Spinal cord (tissue), 10 donors: ENCODE data around the gene C1orf216. TPM values are rescaled to one million over a fixed set of nuclear protein-coding genes. Genes with fewer than 3 reads are reported as not detected.
"Not testable (repeated sequence)": the region's sequence is repeated elsewhere in the genome, so short reads cannot be mapped to it uniquely, and the experiment has no call there.

ENCODE experiments used
- DNase-seq, 6 donors: peaks; one replicate each; pipeline versions ENCODE4 v3.0.0 to v3.0.0-alpha.2; 2013 to 2015; ENCODE audit warnings: low spot score in 6 of 6, low read depth in 4 of 6
- H3K27ac ChIP-seq: one replicate; pipeline ENCODE4 v1.5.1; 2013; ENCODE audit warnings: low read depth, low read length, control low read depth
- H3K27me3 ChIP-seq: one replicate; pipeline ENCODE4 v1.6.1; 2013; ENCODE audit warnings: low read length; ENCODE audit not compliant: control insufficient read depth, insufficient read depth
- H3K36me3 ChIP-seq: one replicate; pipeline ENCODE4 v1.6.1; 2013; ENCODE audit warnings: low read length; ENCODE audit not compliant: control insufficient read depth, insufficient read depth
- H3K4me1 ChIP-seq: one replicate; pipeline ENCODE4 v1.6.1; 2013; ENCODE audit warnings: low read length; ENCODE audit not compliant: control insufficient read depth, insufficient read depth
- H3K4me3 ChIP-seq: one replicate; pipeline ENCODE4 v1.5.1; 2013; ENCODE audit warnings: low read depth, low read length, control low read depth
- H3K9me3 ChIP-seq: one replicate; pipeline ENCODE4 v1.6.1; 2013; ENCODE audit warnings: low read length; ENCODE audit not compliant: control insufficient read depth, insufficient read depth
- WGBS: methylation state at CpG from one replicate; pipeline ENCODE4 v1.1.5; 2013; ENCODE audit warnings: missing lambda C conversion rate; ENCODE audit not compliant: insufficient coverage; 5-methylcytosine and 5-hydroxymethylcytosine counted together
- polyA plus RNA-seq, 2 donors: library from polyadenylated mRNA; unstranded; fragments of 120-200 nt; gene quantifications; one replicate each; pipeline ENCODE4 v1.2.1, GENCODE V29; 2013; ENCODE audit not compliant: insufficient read length in 2 of 2
- total RNA-seq, 2 donors: library from RNA; depleted of rRNA in 1 of 2; stranded (reverse); fragments of 120-200 nt in 1 of 2; fragments of >200 nt in 1 of 2; gene quantifications; one replicate each; pipeline versions ENCODE4 v1.2.3 to v1.2.4, GENCODE V29; 2013 to 2014
- donor health status: healthy.

The C1orf216 gene
- total and polyA plus RNA-seq, 4 donors: 24.0 to 67.0 (median 56.1) TPM

GRCh38 chr1:35707601-35708440 is 10.9 kb downstream of the C1orf216 start:
- under 1% methylated on average over 68 of the region's 76 CpGs for WGBS
- Histone ChIP-seq H3K27ac (no peak overlapping the region), H3K27me3 (no peaks in the 10 kb centered on the region), H3K36me3 (peaks cover 3% of the 10 kb centered on the region), H3K9me3 (no peaks in the 10 kb centered on the region), H3K4me3 (peak overlapping the region; percentile 47), H3K4me1 (peaks cover 16% of the 10 kb centered on the region)
- peak in 2 of 6 donors; percentile 80 for DNase-seq

- peak in 1 of 6 donors; percentile 29 for DNase-seq
- Histone ChIP-seq H3K4me3 (peak overlapping the region; percentile 29), H3K9me3 (no peaks in the 10 kb centered on the region), H3K27ac (no peak overlapping the region), H3K27me3 (peaks cover 6% of the 10 kb centered on the region), H3K36me3 (peaks cover 3% of the 10 kb centered on the region), H3K4me1 (peaks cover 16% of the 10 kb centered on the region)
- 42% methylated on average over 25 of the region's 29 CpGs for WGBS
These were observed 11.7 kb downstream of the C1orf216 start for GRCh38 chr1:35706846-35707600.

- DNase-seq: peak in 1 of 6 donors; percentile 34
- H3K36me3 ChIP-seq: no peaks in the 10 kb centered on the region
- no peak overlapping the region for H3K4me3 ChIP-seq
- WGBS: 20% methylated on average over 2 of the region's 7 CpGs
- H3K9me3 ChIP-seq: no peaks in the 10 kb centered on the region
- peaks cover 11% of the 10 kb centered on the region for H3K4me1 ChIP-seq
- H3K27me3 ChIP-seq: peaks cover 20% of the 10 kb centered on the region
- H3K27ac ChIP-seq: no peak overlapping the region
These were observed 16.2 kb downstream of the C1orf216 start for GRCh38 chr1:35702508-35702907.

DNA sequence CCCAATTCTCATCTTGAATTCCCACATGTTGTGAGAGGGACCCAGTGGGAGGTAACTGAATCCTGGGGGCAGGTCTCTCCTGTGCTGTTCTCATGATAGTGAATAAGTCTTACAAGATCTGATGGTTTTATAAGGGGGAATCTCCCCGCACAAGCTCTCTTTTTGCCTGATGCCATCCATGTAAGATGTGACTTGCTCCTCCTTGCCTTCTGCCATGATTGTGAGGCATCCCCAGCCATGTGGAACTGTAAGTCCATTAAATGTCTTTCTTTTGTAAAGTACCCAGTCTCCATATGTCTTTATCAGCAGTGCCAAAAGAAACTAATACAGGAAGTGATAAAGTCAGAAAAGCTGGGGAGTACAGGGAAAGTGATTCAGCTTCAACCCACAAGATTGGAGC is 19.5 kb downstream of the C1orf216 start:
- DNase-seq, H3K4me1 ChIP-seq, H3K4me3 ChIP-seq, H3K27ac ChIP-seq, H3K36me3 ChIP-seq, H3K9me3 ChIP-seq: not testable (repeated sequence)
- H3K27me3 ChIP-seq: peaks cover 20% of the 10 kb centered on the region
- 100% methylated on average over 1 of the region's 1 CpG for WGBS

DNA sequence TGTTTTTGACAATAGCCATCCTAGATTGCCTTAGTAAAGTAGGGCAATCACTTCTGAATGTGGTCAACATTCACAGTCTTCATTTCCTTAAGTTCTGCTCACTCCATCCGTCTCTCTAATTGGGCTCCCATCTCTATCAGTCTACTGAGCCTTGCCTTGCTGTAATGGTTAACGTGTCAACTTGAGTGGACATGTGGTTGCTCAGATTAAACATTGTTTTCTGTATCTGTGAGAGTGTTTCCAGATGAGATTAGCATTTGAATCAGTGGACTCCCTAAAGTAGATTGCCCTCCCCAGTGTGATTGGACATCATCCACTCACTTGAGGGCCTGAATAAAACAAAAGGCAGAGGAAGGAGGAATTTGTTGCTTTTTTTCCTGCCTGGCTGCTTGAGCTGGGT is 26.4 kb downstream of the C1orf216 start:
- WGBS: no CpG with 5 or more reads among the region's 2 CpGs
- Histone ChIP-seq H3K4me1 (peaks cover 4% of the 10 kb centered on the region), H3K9me3 (no peaks in the 10 kb centered on the region), H3K27ac (no peak overlapping the region), H3K27me3 (no peaks in the 10 kb centered on the region), H3K36me3 (no peaks in the 10 kb centered on the region), H3K4me3 (no peak overlapping the region)
- DNase-seq: no peak

- Histone ChIP-seq H3K9me3 (no peaks in the 10 kb centered on the region), H3K4me3 (no peak overlapping the region), H3K27me3 (no peaks in the 10 kb centered on the region), H3K4me1 (peaks cover 4% of the 10 kb centered on the region), H3K27ac (no peak overlapping the region), H3K36me3 (no peaks in the 10 kb centered on the region)
- DNase-seq: no peak
- WGBS: 72% methylated on average over 2 of the region's 8 CpGs
These were observed 27.0 kb downstream of the C1orf216 start for GRCh38 chr1:35691571-35692220.

DNA sequence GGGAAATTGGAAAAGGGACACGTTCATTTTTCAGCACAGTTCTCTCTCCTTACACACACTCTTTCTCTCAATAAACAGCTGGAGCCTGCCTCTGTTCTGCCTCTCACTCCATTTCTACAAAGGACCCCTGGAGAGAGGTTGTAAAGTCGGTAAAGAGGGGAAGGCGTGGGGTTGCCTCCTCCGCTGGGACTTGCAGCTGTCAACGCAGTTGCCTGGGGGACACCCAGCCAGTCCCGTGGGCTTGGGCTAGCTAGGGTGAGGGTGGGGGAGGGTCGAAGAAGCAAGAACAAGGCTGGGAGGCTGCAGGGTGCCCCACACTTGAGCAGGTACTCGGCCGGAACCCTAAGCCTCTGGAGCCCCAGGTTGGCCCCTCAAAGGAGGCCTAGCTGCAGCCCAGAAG is 27.6 kb downstream of the C1orf216 start:
- Histone ChIP-seq H3K36me3 (no peaks in the 10 kb centered on the region), H3K27ac (no peak overlapping the region), H3K9me3 (no peaks in the 10 kb centered on the region), H3K4me3 (no peak overlapping the region), H3K4me1 (peaks cover 4% of the 10 kb centered on the region), H3K27me3 (no peaks in the 10 kb centered on the region)
- whole genome bisulfite sequencing: 18% methylated on average over 8 of the region's 9 CpGs
- peak in 1 of 6 donors; percentile 41 for DNase-seq

- not testable (repeated sequence) for H3K9me3 ChIP-seq, H3K27ac ChIP-seq, H3K36me3 ChIP-seq, H3K4me3 ChIP-seq, H3K4me1 ChIP-seq, H3K27me3 ChIP-seq, DNase-seq
- WGBS: 100% methylated on average over 1 of the region's 4 CpGs
These were observed 28.6 kb downstream of the C1orf216 start for GRCh38 chr1:35690103-35690502.

- no peak overlapping the region for H3K27ac ChIP-seq
- no peaks in the 10 kb centered on the region for H3K9me3 ChIP-seq
- no peaks in the 10 kb centered on the region for H3K36me3 ChIP-seq
- DNase-seq: no peak
- H3K27me3 ChIP-seq: no peaks in the 10 kb centered on the region
- no peak overlapping the region for H3K4me3 ChIP-seq
- 88% methylated on average over 4 of the region's 5 CpGs for WGBS
- peaks cover 4% of the 10 kb centered on the region for H3K4me1 ChIP-seq
These were observed 30.5 kb downstream of the C1orf216 start for GRCh38 chr1:35688161-35688560.
